ENCODE measurements around the gene EWSR1.

DNA sequence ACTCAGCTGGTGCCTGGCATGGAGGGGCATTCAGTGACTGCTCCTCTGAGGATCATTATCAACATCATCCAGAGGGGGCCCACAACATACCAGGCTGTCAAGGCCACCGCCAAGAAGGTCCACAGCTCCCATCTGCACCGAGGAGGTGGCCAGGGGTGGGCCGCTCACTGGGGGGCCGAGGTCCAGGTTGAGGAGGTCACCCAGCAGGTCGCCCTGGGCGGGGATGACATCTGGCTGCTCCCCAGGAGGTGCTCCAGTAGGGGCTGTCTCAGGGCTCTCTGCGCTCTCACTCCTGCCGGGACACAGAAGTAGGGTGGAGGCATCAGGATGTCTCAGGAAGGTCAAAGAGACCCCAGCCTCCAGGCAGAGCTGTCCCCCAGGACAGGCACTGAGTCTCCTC is 72.5 kb downstream of the EWSR1 start:
- TF ChIP-seq, protein P1, sequence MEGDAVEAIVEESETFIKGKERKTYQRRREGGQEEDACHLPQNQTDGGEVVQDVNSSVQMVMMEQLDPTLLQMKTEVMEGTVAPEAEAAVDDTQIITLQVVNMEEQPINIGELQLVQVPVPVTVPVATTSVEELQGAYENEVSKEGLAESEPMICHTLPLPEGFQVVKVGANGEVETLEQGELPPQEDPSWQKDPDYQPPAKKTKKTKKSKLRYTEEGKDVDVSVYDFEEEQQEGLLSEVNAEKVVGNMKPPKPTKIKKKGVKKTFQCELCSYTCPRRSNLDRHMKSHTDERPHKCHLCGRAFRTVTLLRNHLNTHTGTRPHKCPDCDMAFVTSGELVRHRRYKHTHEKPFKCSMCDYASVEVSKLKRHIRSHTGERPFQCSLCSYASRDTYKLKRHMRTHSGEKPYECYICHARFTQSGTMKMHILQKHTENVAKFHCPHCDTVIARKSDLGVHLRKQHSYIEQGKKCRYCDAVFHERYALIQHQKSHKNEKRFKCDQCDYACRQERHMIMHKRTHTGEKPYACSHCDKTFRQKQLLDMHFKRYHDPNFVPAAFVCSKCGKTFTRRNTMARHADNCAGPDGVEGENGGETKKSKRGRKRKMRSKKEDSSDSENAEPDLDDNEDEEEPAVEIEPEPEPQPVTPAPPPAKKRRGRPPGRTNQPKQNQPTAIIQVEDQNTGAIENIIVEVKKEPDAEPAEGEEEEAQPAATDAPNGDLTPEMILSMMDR (conservative IDR thresholded peaks at IDR 0.05; ENCODE audit: low read length): no peak
- TF ChIP-seq EZH2phosphoT487 (IDR thresholded peaks at IDR 0.05; ENCODE audit: borderline replicate concordance): no peak

Data from Loucy (cell line).